ENCODE results near the gene DAD1.
A peak's percentile ranks its signal among the peaks of the same experiment; 100 is the strongest.

GRCh38 chr14:22542360-22542759 is 46.7 kb downstream of the DAD1 start:
- TF ChIP-seq GATA2 (IDR thresholded peaks at IDR 0.05; ENCODE audit: low read depth, low read length) (no peak; the same call in 1 of the 2 replicates), GATA3 (IDR thresholded peaks at IDR 0.05; ENCODE audit: low read depth, low read length) (peak; percentile 17; the same call in 1 of the 2 replicates)

All from SH-SY5Y (cell line).